ENCODE results near the gene LY6G6C.
"Not testable (repeated sequence)": the region's sequence is repeated elsewhere in the genome, so short reads cannot be mapped to it uniquely, and the experiment has no call there.

The LY6G6C gene

DNA sequence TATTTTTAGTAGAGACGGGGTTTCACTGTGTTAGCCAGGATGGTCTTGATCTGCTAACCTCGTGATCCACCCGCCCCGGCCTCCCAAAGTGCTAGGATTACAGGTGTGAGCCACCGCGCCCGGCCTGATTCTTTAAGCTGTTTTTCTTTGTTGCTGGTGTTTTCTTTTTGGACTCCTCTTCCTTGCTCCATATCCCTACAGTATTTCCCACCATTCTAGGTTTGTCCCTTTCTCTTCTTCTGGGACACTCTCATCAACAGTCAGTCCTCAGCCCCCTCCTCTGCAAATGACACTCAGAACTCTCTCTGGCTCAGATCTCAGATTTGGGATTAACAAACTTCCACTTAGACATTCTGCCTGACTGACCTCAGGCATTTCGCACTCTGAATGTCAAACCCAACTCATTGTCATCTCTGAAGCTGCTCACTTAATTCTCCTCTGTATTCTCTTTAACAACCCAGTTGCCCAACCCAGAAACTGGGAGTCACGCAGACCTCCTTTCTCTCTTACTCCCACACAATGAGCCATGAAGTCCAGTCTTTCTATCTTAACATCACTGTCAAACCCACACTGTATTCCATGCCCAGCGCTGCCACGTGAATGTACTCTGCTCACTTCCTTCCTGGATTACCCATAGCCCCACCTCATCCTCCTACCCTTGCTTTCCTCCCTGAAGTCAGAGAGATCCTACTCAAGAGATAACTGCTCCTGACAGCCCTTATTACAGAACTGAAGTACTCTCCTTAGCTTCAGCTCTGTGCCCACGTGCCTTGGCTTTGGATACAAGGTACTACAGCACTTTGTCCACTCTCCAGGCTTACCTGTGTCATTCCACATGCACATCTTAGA lies 4.2 kb upstream of the LY6G6C start:
- no peak for DNase-seq

DNA sequence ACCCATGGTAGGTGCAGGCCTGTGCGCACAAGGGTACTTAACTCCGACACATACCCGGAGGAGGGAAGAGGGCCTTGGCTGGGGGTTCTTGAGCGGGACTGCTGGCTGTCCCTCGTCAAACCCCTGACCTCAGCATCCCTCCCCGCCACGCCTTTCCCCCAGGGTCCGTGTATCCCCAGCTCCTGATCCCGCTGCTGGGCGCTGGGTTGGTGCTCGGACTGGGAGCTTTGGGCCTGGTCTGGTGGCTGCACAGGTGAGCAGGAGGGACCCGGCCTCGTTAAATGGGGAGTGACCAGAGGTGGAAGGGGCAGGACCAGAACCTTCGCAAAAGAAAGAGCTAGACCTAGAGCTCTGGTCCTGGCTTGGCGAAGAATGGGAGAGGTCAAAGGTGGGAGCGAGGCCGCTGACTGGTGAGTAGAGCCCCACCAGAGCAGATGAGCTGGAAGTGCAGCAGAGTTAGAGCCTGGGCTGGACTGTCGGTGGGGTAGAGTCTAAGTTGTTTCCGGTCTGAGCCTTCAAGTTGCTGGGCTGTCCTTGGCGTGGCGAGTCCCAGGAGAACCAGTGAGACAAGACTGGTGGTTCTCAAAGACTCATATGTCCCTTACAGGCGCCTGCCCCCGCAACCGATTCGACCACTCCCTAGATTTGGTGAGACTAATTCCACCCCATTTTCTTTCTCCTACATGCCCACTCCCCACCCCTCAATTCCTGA lies 2.6 kb upstream of the LY6G6C start:
- DNase-seq = no peak

DNA sequence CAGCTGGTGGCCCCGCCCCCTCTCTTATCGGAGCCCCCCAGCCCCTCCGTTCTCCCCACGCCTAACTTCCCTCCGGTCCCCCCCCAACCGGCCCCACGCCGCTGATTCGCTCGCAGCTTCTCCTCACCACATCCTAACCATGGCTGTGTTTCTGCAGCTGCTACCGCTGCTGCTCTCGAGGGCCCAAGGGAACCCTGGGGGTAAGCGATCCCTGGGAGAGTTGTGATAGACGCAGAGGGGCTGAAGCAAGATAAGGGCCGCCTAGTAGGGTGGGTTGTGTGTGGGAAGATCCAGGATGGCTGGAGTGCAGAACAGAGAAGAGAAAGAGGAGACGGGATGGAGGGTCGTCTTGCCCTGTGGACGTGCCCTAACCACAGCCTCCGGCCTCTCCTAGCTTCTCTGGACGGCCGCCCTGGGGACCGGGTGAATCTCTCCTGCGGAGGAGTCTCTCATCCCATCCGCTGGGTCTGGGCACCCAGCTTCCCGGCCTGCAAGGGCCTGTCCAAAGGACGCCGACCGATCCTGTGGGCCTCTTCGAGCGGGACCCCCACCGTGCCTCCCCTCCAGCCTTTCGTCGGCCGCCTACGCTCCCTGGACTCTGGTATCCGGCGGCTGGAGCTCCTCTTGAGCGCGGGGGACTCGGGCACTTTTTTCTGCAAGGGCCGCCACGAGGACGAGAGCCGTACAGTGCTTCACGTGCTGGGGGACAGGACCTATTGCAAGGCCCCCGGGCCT lies 1.9 kb upstream of the LY6G6C start, which contains the start of gene MPIG6B:
TSS of gene MPIG6B (plus strand) at position 129 of the 735 bp plus-strand sequence. CDS start at position 140, 11 bp downstream.
- no peak for DNase-seq

DNA sequence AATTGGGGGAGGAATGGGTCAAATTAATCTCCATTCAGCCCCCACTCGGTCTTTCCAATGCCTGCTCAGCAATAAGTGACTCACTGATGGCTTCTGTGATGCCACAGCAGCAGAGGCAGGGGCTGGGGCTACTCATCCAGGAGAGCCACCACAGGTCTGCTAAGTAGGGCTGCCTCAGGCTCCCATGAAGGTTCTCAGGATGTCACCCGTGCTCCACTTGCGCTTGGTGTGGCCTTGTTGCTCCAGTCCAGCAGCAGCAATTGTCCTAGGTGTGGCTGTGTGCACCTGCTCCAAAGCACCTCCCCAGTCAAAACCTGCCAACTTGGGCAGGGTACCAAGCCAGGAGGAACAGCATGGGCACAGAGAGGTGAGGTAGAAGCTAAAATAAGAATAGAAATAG lies 627 bp upstream of the LY6G6C start:
- no peak for DNase-seq

DNA sequence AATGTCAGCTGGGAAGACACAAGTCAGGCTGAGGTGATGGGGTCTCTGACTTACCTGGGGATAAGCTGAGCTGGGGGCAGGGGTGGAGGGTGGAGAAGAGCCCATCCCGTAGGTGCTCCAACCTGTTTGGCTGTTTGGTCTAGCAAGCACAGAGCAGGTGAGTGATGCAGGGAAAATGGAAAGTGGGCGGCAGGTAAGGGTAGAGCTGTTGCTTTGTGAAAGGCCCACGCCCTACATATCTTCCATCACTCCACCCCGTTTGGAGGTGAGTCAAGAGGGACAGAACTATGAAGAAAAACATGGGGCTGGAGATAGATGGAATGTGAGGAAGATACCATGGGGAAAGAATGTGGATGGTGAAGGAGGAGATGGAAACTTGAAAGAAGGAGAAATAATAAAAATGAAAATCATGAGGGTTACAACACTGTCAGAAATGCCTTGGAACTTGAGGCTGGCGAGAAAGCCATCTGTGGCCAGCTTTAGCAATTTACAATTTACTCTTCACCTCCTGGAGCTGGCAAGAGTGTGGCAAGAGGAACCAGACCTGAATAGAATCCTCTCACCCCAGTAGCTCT lies 1.3 kb downstream of the LY6G6C start:
- no peak for DNase-seq

DNA sequence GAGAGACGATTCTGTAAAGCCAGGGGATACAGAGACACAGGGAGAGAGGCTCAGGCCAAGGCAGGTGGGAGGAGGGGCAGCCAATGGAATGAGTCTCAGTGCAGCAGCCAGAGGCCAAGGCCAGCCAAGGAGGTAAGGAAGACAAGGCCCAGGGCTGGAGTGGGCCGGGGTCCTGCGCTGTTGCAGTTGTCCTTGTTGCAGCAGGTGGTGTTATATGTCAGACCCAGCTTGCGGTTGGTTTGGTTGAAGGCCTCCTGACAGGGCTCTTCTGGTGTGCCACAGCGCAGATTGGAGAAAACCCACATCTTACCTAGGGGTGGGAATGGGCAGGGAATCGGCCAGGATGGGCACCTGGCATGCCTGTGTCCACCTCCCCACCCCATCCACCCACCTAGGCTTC lies 2.5 kb downstream of the LY6G6C start:
- DNase-seq = no peak

DNA sequence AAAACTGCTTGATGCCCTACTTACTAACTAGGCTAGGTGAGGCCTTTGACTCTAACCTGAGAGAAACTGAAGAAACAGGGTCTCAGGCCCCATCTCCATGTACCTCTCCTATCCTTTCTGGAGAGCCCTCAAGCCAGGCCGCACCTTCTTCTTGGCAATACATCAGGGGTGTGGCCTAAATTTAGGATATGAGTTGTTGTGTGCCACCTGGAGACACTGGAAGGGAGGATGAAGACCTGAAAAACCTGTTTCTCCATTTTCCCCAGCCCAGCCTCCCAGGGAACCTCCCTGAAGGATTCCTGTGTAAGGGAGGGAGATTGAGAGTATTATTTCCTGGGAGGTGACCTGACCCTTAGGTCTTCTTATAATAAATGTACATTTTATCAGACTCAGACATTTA lies 3.3 kb downstream of the LY6G6C start:
- DNase-seq = peak; percentile 21

DNA sequence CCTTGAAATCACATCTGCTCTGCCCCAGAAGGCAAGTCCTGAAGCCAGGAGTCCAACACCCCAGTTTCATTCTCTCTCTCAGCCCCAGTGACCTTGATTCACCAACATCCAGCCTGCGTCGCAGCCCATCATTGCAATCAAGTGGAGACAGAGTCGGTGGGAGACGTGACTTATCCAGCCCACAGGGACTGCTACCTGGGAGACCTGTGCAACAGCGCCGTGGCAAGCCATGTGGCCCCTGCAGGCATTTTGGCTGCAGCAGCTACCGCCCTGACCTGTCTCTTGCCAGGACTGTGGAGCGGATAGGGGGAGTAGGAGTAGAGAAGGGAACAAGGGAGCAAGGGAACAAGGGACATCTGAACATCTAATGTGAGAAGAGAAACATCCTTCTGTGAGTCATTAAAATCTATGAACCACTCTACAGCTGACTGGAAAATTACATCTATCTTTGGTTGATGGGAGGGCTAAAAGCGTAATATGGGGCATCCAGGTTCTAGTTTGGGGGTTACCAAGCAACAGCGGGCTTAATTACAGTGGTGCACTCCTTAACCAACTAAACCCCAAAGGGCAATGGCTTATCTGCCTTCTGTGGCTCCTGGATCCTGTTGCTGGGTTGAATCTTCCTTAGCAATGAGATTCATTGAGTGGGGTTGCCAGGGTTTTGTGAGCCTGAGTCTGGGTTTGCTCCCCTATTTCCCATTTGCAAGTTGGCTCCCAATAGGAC lies 3.9 kb downstream of the LY6G6C start:
- DNase-seq = no peak

DNA sequence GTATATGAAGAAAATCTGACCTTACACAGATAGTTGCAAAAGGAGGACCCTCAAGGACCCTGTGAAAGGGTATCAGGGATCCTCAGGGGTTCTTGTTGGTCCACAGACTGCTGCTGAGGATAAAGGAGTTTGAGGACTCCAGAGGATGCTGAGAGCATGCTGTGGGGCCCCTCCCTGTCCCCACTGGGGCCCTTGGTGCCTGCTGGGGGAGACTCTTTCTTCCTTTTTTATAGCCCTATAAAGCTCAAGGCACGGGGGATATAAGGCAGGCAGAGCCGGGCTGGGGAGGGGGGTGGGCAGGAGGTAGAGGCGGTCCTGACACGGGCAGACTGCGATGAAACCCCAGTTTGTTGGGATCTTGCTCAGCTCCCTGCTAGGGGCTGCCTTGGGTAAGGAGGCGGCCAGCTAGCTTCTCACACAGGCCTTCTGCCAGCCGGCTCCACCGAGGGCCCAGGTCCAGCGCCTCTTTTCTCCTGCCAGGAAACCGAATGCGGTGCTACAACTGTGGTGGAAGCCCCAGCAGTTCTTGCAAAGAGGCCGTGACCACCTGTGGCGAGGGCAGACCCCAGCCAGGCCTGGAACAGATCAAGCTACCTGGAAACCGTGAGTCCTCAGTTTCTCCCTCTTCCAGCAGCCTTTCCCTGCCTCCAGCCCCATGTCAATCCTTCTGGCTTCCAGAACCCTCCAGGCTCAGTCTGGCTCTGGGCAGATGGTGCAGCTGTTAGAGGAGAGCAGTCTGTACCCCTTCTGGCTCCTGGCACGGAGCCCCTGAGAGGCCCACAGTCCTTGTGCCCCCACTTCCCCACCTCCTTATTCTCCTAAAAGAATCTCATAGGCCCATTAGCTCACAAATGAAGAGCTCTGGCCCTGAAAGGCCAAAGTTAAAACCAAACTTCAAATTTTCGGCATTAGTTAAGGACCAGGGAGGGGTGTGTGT lies 6.3 kb downstream of the LY6G6C start, which contains the start of gene LY6G6D:
TSS of gene LY6G6D (plus strand) at position 327 of the 937 bp plus-strand sequence. CDS start at position 335, 8 bp downstream.
- no peak for DNase-seq

DNA sequence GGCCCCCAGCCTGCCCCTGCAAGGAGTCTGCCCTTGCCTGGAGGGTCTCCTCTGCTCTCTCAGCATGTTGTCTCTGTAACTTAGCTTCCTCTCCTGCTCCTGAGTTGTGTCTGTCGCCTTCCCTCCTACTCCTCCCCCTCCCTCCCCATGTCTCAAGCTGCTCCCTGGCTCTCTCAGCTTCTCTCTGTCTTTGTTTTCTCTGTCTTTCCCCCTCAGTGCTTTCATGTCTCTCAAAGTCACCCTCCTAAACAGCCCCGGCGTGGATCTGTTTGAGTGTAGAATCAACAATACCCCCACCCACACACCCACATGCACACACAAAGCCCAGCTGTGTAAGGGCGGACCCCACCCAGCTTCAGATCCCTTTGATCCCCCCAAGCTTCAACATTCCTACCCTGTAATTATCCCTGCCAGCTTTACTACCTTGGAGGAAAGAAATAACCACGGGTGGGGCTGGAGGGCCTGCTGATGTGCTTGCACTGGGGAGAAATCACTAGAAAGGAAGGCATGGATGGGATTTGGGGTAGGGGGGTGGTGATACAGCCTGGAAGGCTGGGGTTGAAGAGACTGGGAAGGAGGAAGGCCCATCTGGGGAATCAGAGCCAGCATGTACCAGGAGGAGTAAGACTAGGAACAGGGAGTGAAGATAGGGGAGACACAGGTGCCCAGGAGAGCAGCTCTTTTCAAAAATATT lies 7.4 kb downstream of the LY6G6C start:
- peak; percentile 65 for DNase-seq

DNA sequence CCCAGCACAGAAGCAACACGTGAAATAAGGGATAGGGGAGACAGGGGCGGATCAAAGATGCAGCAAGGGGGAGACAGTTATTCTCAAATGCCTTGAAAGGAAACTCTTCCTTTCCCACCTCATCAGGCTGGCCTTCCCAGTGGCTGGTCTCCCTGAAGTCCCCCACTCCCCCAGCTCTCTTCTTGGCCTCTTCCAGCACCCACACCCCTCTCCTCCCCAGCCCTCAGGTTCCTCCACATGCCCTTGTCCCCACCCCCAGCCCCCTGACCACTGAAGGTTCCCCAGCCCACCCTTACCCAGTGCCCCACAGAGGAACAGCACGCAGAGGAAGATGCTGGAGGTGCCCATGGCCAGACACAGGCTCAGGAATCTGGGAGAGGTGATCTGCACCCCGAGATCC lies 8.1 kb downstream of the LY6G6C start:
- DNase-seq = no peak

DNA sequence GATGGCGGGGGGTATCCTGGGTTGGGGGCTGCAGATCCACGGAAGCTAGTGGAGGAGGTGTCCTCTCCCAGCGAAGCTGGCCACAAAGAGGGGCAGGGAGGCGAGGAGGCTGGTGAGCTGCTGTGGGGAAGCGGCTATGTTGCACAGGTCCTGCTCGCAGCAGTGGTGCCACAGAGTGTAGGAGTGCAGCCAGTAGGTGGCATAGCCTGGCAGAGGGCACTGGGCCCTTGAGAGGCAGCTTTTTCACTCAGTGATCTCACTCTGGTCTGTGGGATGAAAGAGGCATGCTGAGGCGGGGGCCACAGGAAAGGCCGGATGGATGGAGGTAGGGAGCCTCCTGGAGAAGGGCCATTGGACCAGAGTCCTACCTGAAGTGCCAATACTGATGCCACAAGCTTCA lies 9.2 kb downstream of the LY6G6C start:
- DNase-seq = no peak

DNA sequence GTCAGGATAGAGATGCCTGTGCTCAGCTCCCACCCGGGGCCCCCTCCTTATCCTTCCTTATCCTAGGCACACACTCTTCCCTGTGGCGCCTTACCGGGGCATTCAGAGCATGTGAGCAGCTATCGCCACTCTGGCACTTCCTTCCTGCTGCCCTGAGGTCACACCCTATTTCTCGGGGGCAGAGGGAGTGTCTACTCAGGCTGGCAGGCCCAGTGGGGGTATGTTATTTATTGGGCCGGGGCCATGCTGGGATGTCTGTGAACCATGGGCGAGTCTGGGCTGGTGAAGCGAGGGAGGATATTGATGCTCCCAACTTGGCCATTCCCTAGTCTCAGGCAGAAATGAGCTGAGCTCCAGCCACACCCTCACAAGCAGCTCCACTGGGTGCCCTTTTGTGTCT lies 10.3 kb downstream of the LY6G6C start:
- DNase-seq = no peak

DNA sequence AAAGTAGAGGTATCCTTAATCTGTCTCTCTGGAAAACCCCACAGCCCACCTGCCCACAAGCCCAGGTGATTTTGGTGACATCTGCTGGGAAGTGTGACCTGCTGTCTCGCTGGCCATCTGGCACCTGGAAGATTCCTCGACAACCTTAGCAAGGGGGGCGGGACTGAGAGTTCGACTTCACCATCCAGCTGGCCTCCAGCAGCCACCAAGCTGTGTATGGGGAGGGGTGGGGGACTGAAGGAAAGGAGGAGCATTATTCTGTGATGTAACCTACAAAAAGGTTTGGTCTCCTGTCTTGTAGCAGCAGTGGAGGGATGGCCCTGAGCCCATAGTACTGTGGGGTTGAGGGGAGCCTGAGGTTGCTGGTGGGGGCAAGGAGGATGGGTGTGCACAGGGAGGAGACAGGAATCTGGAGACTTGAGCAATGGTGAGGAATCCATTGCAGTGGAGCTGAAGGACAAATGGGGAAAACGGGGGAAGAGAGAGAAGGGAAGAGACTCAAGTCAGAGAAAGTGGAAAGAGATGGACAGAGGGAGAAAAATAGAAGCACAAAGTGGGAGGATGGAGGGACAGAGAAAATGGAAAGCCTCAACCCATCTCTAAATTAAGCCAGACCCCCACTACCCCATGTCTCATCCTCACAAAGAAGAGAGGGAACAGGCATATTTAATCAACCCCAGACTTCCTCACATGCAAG lies 10.9 kb downstream of the LY6G6C start:
- DNase-seq = no peak

DNA sequence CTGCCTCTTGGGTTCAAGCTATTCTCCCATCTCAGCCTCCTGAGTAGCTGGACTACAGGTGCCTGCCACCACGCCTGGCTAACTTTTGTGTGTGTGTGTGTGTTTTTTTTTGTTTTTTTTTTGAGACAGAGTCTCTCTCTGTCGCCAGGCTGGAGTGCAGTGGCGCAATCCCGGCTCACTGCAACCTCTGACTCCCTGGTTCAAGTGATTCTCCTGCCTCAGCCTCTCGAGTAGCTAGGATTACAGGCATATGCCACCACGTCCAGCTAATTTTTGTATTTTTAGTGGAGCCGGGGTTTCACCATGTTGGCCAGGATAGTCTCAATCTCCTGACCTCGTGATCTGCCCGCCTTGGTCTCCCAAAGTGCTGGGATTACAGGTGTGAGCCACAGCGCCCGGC lies 12.4 kb downstream of the LY6G6C start:
- DNase-seq = not testable (repeated sequence)

DNA sequence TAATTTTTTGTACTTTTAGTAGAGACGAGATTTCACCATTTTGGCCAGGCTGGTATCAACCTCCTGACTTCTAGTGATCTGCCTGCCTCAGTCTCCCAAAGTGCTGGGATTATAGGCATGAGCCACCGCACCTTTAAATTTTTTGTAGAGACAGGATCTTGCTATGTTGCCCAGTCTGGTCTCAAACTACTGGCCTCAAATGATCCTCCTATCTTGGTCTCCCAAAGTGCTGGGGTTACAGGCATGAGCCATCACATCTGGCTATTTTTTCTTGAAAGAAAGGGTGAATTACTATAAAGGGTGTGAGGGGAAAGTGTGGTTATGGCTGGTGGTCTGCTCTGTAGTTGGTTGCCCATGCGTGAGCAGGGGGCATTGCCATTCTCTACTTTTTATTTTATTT lies 13.3 kb downstream of the LY6G6C start:
- DNase-seq = no peak

DNA sequence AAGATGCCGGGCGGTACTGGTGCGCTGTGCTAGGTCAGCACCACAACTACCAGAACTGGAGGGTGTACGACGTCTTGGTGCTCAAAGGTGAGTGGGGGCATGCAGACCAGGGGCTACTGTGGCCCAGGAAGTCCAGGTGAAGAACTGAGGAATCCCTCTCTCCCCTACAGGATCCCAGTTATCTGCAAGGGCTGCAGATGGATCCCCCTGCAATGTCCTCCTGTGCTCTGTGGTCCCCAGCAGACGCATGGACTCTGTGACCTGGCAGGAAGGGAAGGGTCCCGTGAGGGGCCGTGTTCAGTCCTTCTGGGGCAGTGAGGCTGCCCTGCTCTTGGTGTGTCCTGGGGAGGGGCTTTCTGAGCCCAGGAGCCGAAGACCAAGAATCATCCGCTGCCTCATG lies 13.8 kb downstream of the LY6G6C start:
- no peak for DNase-seq

DNA sequence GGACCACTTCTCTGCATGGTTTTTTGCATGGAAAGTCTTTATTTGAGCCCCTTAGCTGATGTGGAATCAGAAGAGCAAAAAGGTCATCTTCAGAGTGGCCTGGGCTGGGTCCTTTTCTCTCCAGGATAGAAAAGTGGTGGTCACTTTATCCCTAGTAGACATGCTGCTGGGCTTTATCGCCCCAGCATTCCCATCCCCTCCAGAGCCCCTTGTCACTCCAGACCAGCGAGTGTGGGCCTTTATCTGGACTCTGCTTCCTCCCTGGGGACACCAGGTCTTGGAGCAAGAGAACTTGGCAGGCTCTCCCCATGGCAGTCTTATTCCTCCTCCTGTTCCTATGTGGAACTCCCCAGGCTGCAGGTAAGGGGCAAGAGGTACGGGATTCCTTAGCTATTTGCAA lies 14.9 kb downstream of the LY6G6C start, which contains the start of gene LY6G6F:
TSS of gene LY6G6F (plus strand) at position 268 of the 400 bp plus-strand sequence. CDS start at position 309, 41 bp downstream.
- DNase-seq = no peak

DNA sequence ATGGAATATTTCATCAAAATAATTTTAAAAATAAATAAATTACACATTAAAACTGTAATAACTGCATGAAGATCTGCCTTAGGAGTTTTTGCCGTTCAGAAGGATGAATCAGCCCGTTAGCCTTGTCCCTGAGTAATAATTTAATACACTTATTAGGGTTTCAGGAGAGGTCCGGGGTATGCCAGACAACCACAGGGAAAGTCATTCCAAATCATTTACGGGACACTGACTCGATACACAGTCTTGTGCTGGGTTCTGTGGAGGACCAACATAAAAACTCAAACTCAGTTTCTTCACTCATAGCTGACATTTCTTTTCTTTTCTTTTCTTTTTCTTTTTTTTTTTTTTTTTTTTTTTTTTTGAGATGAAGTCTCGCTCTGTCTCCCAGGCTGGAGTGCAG lies 15.6 kb downstream of the LY6G6C start:
- no peak for DNase-seq

Measured in NCI-H1417 treated with DMSO at 0.1 percent for 48 hours (cell line).